Endothelial cell of umbilical vein (primary cell): ENCODE measurements around the gene C4orf50. TPM values are rescaled to one million over a fixed set of nuclear protein-coding genes. Genes with fewer than 3 reads are reported as not detected.

Experiments used
- BruUV-seq: library from RNA; stranded (reverse); fragments of 400-500 nt; replicated peaks from 2 replicates; lab custom pipeline; 2021; lab: Mats Ljungman, UMichigan
- CTCF ChIA-PET: fragments of 300-600, 350-600 bp; sonication (Branson Sonifier 250); formaldehyde crosslinking; loops from one replicate; lab custom pipeline; 2021; ENCODE audit warnings: antibody characterized with exemption, inconsistent platforms; lab: Charles Lee
- POLR2A ChIA-PET: fragments of 300-600, 350-600 bp; sonication (Branson Sonifier 250); formaldehyde crosslinking; loops from one replicate; lab custom pipeline; 2021; ENCODE audit warnings: antibody characterized with exemption, inconsistent platforms; lab: Charles Lee
- DNase-seq: peaks from one replicate; pipeline ENCODE4 v3.0.0-alpha.2; 2011; ENCODE audit warnings: low read depth, low spot score
- FAIRE-seq: peaks from 2 replicates; lab custom pipeline; 2011; peaks lifted over from hg19 to GRCh38; lab: Jason Lieb, UNC
- H2AFZ ChIP-seq: 2 replicates; pipeline ENCODE4 v1.6.0; 2012; ENCODE audit warnings: low read depth, low read length, control low read depth, inconsistent platforms
- H3K27ac ChIP-seq: 2 replicates; pipeline ENCODE4 v1.5.1; 2011; ENCODE audit warnings: low read depth, mild to moderate bottlenecking, control low read depth, low read length, moderate library complexity; ENCODE audit not compliant: insufficient read depth
- H3K27me3 ChIP-seq, 2 experiments: 2 replicates each; pipeline versions ENCODE4 v1.6.0 to v1.6.1; 2011; ENCODE audit warnings: low read length in 2 of 2, mixed read lengths in 1 of 2; ENCODE audit not compliant: control insufficient read depth in 2 of 2, insufficient read depth in 2 of 2
- H3K36me3 ChIP-seq, 2 experiments: 2 replicates in 1 of 2; 3 replicates in 1 of 2; pipeline ENCODE4 v1.5.1; 2011; ENCODE audit warnings: low read length in 2 of 2, mild to moderate bottlenecking in 1 of 2, moderate library complexity in 1 of 2; ENCODE audit not compliant: control insufficient read depth in 2 of 2, insufficient read depth in 2 of 2; ENCODE audit errors: extremely low read depth in 1 of 2
- H3K4me1 ChIP-seq: 3 replicates; pipeline ENCODE4 v1.5.1; 2011; ENCODE audit warnings: mild to moderate bottlenecking, low read length; ENCODE audit not compliant: control insufficient read depth, insufficient read depth; ENCODE audit errors: extremely low read depth
- H3K4me2 ChIP-seq: 2 replicates; pipeline ENCODE4 v1.6.1; 2011; ENCODE audit warnings: low read length, control low read depth, mixed read lengths; ENCODE audit not compliant: insufficient read depth
- H3K4me3 ChIP-seq, 3 experiments: fragments of 200-600 bp in 1 of 3; sonication (generic), shearing (Covaris generic) in 1 of 3; replicated peaks in 1 of 3; 2 replicates each; pipeline ENCODE4 v1.5.1; 2011 to 2016; ENCODE audit warnings: control low read depth in 3 of 3, low read length in 3 of 3, mild to moderate bottlenecking in 2 of 3, inconsistent platforms in 1 of 3, low read depth in 1 of 3, moderate library complexity in 1 of 3; ENCODE audit not compliant: insufficient read depth in 1 of 3
- H3K79me2 ChIP-seq: 2 replicates; pipeline ENCODE4 v1.6.0; 2012; ENCODE audit warnings: low read length, inconsistent platforms; ENCODE audit not compliant: control insufficient read depth, insufficient read depth
- H3K9ac ChIP-seq: replicated peaks from 2 replicates; pipeline ENCODE3; 2011; ENCODE audit warnings: low read length, control low read depth; ENCODE audit not compliant: insufficient read depth; ENCODE audit errors: extremely low read depth
- H3K9me1 ChIP-seq: replicated peaks from 3 replicates; pipeline ENCODE4 v1.6.0; 2011; ENCODE audit warnings: mild to moderate bottlenecking, low read length; ENCODE audit not compliant: control insufficient read depth, insufficient read depth; ENCODE audit errors: extremely low read depth
- H3K9me3 ChIP-seq: replicated peaks from 2 replicates; pipeline ENCODE4 v1.5.1; 2012; ENCODE audit warnings: low read length, inconsistent platforms; ENCODE audit not compliant: control insufficient read depth, insufficient read depth
- H4K20me1 ChIP-seq: replicated peaks from 2 replicates; pipeline ENCODE3; 2011; ENCODE audit warnings: mild to moderate bottlenecking, low read length; ENCODE audit not compliant: control insufficient read depth, insufficient read depth; ENCODE audit errors: extremely low read depth
- EZH2 ChIP-seq: IDR thresholded peaks from 2 replicates; pipeline ENCODE4 v1.6.1; 2012; ENCODE audit warnings: borderline replicate concordance, low read depth, mild to moderate bottlenecking, moderate library complexity, low read length, inconsistent platforms; ENCODE audit not compliant: severe bottlenecking
- FOS ChIP-seq: IDR thresholded peaks from 2 replicates; pipeline ENCODE4 v1.6.1; 2011; ENCODE audit warnings: mild to moderate bottlenecking, low read length, moderate library complexity, borderline replicate concordance; ENCODE audit not compliant: insufficient read depth
- GATA2 ChIP-seq: IDR thresholded peaks from 2 replicates; pipeline ENCODE4 v1.7.0; 2011; ENCODE audit warnings: low read depth, mild to moderate bottlenecking, moderate library complexity, mixed read lengths, low read length; ENCODE audit not compliant: insufficient read length, insufficient read depth
- JUN ChIP-seq: IDR thresholded peaks from 2 replicates; pipeline ENCODE4 v1.6.1; 2011; ENCODE audit warnings: borderline replicate concordance, low read depth; ENCODE audit not compliant: insufficient read length, insufficient read depth
- MYC ChIP-seq: IDR thresholded peaks from one replicate; pipeline ENCODE4 v1.6.1; 2011; ENCODE audit warnings: mild to moderate bottlenecking, low read depth, low read length
- POLR2A ChIP-seq: IDR thresholded peaks from 2 replicates; pipeline ENCODE4 v1.6.1; 2012; ENCODE audit warnings: low read depth, mild to moderate bottlenecking, control low read depth, low read length
- POLR2AphosphoS5 ChIP-seq: IDR thresholded peaks from 2 replicates; pipeline ENCODE4 v1.6.1; 2012; ENCODE audit warnings: low read depth, mild to moderate bottlenecking, control low read depth, low read length, moderate library complexity; ENCODE audit not compliant: insufficient read depth
- dilution Hi-C: fragments of 300-500 bp; cut with MboI; formaldehyde crosslinking; loops from one replicate; pipeline ENCODE4 v1.15.0; 2019; ENCODE audit warnings: low sequenced_read_pairs; ENCODE audit not compliant: extremely low pct_ligation_motif_present
- intact Hi-C: fragments of 100-400 bp; cut with micrococcal nuclease; formaldehyde crosslinking; loops from one replicate; pipeline ENCODE4 v1.10.0; 2022
- polyA plus RNA-seq, 4 experiments: library from polyadenylated mRNA; depleted of rRNA in 3 of 4; stranded (reverse) in 3 of 4; unstranded in 1 of 4; fragments of >200 nt; gene quantifications; 2 replicates each; pipeline versions ENCODE4 v1.2.1 to v1.2.3, GENCODE V29; 2011 to 2012; ENCODE audit warnings: missing spikeins in 1 of 4
- total RNA-seq: library from RNA; stranded (reverse); gene quantifications from 2 replicates; pipeline ENCODE4 v1.2.3, GENCODE V29; 2021
- TF ChIP-seq, protein P1 (sequence below), 2 donors: IDR thresholded peaks; 1 replicate in 1 of 2; 2 replicates in 1 of 2; pipeline ENCODE4 v1.5.1; 2011; ENCODE audit warnings: low read length in 2 of 2, mild to moderate bottlenecking in 2 of 2, moderate library complexity in 2 of 2, control low read depth in 1 of 2, inconsistent platforms in 1 of 2, low read depth in 1 of 2; ENCODE audit not compliant: insufficient read depth in 1 of 2; ENCODE audit errors: extremely low read depth in 1 of 2
- TF ChIP-seq, protein P2 (sequence below): IDR thresholded peaks from 2 replicates; pipeline ENCODE4 v1.6.1; 2011; ENCODE audit not compliant: insufficient read depth, insufficient read length

Gene C4orf50
- total and polyA plus RNA-seq, 2 donors (not counting 3 experiments of a cell fraction or from before 2014, with no cell fraction given) = not detected

DNA sequence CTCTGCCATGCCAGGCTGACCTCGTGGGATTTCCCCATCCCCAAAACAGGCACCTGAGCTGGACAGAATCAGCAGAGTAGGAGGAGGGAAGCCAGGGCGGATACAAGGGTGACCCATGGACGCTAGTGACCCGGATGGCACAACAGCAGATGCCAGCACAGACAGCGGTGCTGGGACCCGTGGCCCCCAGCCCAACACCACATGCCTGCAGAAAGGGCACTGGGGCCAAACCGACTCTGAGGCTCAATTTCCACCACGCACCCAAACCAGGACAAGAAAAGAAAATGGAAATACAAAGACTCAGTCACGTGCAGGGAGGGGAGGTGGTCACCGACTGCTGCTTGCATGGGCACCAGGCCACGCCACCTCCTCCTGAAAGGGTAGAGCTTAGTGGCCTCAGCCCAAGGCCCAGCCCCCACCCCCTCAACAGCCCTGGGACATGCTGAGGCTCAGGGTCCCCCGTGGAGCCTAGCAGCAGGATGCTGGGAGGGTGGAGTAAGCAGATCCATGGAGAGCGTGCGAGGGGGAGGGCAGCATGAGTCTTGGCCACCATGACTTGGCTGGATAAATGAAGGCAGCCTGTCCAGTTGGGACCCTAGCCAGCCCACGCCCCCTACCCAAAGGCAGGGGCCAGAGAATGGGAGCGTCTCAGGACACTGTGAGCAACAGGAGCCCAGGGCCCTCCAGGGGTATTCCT lies 47.7 kb downstream of the C4orf50 start:
- BruUV-seq = no TSS peak
- Histone ChIP-seq H3K9me3 (no peaks in the 10 kb centered on the region), H3K27ac (no peak overlapping the region), H3K9ac (no peak overlapping the region), H3K27me3 (no peaks in the 10 kb centered on the region), H3K4me2 (no peak overlapping the region), H3K79me2 (no peaks in the 10 kb centered on the region), H4K20me1 (no peaks in the 10 kb centered on the region), H3K36me3 (no peaks in the 10 kb centered on the region), H2AFZ (no peak overlapping the region), H3K4me3 (no peak overlapping the region), H3K4me1 (no peaks in the 10 kb centered on the region), H3K9me1 (no peaks in the 10 kb centered on the region)
- intact Hi-C loops = no loop called here
- DNase-seq = no peak
- ChIA-PET POLR2A (no interaction called here), CTCF (no interaction called here)
- FAIRE-seq = no peak
- TF ChIP-seq POLR2AphosphoS5 = no peak
- no peak for TF ChIP-seq EZH2
- dilution Hi-C loops = no loop called here

DNA sequence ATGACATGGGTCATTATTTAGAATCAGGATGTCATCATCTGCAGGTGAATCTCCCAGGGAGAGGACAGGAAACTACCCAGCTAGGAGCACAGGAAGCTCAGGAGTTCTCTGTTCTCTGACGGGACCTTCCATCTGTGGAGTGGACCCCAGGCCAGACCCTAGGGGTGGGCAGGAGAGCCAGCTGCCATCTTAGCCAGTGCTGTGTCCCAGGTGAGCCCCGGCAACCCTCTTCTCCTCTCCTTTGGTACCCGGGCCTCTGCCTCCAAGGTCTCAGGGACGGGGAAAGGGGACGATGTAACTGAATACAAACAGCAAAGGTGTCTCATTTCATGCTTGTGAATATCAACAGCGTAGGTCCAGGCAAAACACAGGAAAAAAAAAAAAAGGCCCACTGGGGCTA lies 48.5 kb downstream of the C4orf50 start:
- intact Hi-C loops (no loop called here), dilution Hi-C loops (no loop called here)
- Histone ChIP-seq H3K27me3 (no peaks in the 10 kb centered on the region), H3K4me2 (no peak overlapping the region), H4K20me1 (no peaks in the 10 kb centered on the region), H3K4me1 (no peaks in the 10 kb centered on the region), H3K9ac (no peak overlapping the region), H3K9me1 (no peaks in the 10 kb centered on the region), H3K4me3 (no peak overlapping the region), H3K27ac (no peak overlapping the region), H3K79me2 (no peaks in the 10 kb centered on the region), H3K36me3 (no peaks in the 10 kb centered on the region), H3K9me3 (no peaks in the 10 kb centered on the region), H2AFZ (no peak overlapping the region)
- no TSS peak for BruUV-seq
- no peak for TF ChIP-seq FOS
- TF ChIP-seq POLR2AphosphoS5 = no peak
- TF ChIP-seq, protein P1, sequence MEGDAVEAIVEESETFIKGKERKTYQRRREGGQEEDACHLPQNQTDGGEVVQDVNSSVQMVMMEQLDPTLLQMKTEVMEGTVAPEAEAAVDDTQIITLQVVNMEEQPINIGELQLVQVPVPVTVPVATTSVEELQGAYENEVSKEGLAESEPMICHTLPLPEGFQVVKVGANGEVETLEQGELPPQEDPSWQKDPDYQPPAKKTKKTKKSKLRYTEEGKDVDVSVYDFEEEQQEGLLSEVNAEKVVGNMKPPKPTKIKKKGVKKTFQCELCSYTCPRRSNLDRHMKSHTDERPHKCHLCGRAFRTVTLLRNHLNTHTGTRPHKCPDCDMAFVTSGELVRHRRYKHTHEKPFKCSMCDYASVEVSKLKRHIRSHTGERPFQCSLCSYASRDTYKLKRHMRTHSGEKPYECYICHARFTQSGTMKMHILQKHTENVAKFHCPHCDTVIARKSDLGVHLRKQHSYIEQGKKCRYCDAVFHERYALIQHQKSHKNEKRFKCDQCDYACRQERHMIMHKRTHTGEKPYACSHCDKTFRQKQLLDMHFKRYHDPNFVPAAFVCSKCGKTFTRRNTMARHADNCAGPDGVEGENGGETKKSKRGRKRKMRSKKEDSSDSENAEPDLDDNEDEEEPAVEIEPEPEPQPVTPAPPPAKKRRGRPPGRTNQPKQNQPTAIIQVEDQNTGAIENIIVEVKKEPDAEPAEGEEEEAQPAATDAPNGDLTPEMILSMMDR (IDR thresholded peaks at IDR 0.05; ENCODE audit: extremely low read depth in 1 of 2, insufficient read depth in 1 of 2, low read depth in 1 of 2, low read length in 2 of 2) = no peak
- TF ChIP-seq, protein P2, sequence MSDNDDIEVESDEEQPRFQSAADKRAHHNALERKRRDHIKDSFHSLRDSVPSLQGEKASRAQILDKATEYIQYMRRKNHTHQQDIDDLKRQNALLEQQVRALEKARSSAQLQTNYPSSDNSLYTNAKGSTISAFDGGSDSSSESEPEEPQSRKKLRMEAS = no peak
- TF ChIP-seq JUN = no peak
- TF ChIP-seq GATA2 = no peak
- TF ChIP-seq EZH2 = no peak
- TF ChIP-seq POLR2A = no peak
- no peak for TF ChIP-seq MYC
- FAIRE-seq (no peak), DNase-seq (no peak)
- ChIA-PET POLR2A (no interaction called here), CTCF (no interaction called here)
